Stimulated activated CD8-positive, alpha-beta memory T cell treated with anti-CD3 and anti-CD28 coated beads, Interleukin-15, amount 100 ng/mL, for 4 hours (primary cell): ENCODE data around the gene BNIP2.

ENCODE experiments used
- DNase-seq, 2 donors: peaks; one replicate each; pipeline ENCODE4 v3.0.0-alpha.2; 2020; ENCODE audit warnings: low read depth in 2 of 2

Gene BNIP2

GRCh38 chr15:59636184-59636583, 52.9 kb downstream of the BNIP2 start:
- DNase-seq: no peak

DNA sequence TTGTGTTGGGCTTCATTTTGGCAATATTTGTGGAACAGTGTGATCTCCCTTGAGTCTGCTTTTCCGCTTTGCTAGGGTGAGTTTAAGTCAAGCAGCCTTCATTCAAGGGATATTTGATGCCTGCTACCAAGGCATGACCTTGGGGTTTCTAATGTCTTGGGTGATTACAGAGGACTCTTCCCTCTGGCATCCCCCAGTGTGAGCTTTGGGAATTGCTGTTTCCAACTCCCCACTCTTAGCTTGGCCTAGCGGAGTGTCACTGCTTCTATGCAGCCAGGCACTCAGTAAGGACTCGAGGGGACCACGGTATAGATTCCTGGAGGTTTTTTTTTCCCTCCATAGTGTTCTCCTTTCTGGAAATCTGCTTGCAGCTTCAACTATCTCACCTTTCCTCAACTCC, 56.4 kb downstream of the BNIP2 start:
- DNase-seq: no peak

- DNase-seq: peak in 1 of 2 donors; percentile 2
Measured at GRCh38 chr15:59622289-59622688, 66.8 kb downstream of the BNIP2 start.

GRCh38 chr15:59618406-59618805, 70.7 kb downstream of the BNIP2 start:
- DNase-seq: no peak

- no peak for DNase-seq
Measured at GRCh38 chr15:59616379-59616778, 72.7 kb downstream of the BNIP2 start.

GRCh38 chr15:59615661-59616060, 73.5 kb downstream of the BNIP2 start:
- DNase-seq: no peak

DNA sequence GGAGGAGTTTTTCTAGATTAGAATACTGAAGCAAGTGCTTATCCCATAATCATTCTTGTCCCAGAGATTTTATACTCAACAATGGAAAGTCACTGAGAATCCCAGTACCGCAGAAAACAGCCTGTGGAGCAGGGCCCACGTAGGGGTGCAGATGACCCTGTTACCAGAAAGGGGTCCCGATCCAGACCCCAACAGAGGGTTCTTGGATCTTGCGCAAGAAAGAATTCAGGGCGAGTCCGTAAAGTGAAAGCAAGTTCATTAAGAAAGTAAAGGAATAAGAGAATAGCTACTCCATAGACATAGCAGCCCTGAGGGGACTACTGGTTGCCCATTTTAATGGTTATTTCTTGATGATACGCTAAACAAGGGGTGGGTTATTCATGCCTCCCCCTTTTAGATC, 75.0 kb downstream of the BNIP2 start:
- DNase-seq: no peak

- DNase-seq: no peak
Measured at GRCh38 chr15:59611276-59612260, 77.6 kb downstream of the BNIP2 start, which contains the start of gene GCNT3. Gene GCNT3 (plus strand): TSS chr15:59611783. CDS start chr15:59618239, 6,456 bp downstream.

DNA sequence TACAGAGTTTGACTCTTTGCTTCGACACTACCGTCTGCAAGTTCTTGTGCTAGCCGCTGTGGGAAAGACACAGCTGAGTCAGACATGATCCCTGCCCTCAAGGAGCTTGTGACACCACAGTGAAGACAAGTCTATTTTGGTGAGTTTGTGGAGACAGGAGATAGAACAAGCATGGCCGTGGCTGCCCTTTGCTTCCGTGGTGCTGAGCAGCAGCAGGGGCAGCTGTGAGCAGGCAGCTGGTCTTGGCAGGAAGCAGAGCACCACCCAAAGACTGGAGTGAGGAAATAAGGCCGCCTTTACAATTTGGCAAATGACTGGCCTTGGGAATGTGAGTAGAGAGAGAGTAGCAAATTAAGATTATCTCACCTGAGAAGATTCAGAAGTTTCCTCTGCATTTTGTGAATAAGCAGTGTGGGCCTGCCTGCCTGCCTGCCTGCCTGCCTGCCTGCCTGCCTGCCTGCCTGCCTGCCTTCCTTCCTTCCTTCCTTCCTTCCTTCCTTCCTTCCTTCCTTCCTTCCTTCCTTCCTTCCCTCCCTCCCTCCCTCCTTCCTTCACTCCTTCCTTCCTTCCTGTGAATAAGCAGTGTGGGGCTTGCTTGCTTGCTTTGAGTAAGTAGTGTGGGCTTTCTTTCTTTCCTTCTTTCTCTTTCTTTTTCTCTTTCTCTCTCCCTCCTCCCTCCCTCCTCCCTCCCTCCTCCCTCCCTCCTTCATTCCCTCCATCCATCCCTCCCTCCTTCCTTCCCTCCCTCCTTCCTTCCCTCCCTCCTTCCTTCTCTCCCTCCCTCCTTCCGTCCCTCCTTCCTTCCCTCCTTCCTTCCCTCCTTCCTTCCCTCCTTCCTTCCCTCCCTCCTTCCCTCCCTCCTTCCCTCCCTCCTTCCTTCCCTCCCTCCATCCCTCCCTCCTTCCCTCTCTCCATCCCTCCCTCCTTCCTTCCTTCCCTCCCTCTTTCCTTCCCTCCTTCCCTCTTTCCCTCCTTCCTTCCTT, 79.1 kb downstream of the BNIP2 start:
- no peak for DNase-seq
